Inferior parietal cortex (tissue), 1 donor: ENCODE data around the gene GPR137B.

Source experiments
- DNase-seq: peaks from one replicate; pipeline ENCODE4 v3.0.0-alpha.2; 2016; ENCODE audit errors: extremely low spot score

The GPR137B gene

DNA sequence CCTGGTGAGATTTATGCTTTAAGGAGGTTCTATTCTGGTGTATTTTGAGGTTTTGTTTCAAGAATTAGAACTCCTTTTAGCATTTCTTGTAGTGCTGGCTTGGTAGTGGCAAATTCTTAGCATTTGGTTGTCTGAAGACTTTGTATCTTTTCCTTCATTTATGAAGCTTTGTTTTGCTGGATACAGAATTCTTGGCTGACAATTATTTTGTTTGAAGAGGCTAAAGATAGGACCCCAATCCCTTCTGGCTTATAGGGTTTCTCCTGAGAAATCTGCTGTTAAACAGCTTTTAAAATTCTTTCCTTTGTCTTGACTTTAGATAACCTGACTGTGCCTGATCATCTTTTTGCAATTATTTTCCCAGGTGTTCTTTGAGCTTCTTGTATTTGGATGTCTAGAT is 58.6 kb downstream of the GPR137B start:
- DNase-seq, result no peak

DNA sequence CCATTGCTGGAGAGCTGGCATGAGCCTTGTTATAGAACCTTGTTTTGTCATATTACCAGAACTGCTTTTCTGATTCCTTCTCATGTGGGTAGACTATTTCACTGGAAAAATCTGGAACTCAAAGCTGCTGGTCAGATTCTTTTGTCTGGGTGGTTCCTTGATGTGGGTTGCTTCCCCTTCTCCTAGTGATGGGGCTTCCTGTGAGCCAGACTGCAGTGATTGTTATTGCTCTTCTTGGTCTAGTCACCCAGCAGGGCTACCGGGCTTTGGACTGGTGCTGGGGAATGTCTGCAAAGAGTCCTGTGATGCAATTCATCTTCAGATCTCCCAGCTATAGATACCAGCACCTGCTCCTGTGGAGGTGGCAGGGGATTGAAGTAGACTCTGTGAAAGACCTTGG is 59.4 kb downstream of the GPR137B start:
- DNase-seq, result no peak

DNA sequence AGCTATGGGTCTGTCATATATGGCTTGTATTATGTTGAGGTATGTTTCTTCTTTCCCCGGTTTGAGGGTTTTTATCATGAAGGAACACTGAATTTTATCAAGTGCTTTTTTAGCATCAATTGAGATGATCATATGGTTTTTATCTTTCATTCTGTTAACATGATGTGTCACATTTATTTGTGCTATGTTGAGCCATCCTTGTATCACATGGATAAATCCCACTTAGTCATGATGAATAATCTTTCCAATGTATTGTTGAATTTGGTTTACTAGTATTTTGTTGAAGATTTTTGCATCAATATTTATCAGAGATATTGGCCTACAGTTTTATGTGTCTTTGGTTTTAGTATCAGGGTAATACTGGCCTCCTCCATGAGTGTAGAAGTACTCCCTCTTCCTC is 61.7 kb downstream of the GPR137B start:
- DNase-seq, result no peak

GRCh38 chr1:236204656-236205055 is 62.3 kb downstream of the GPR137B start:
- no peak for DNase-seq

- no peak for DNase-seq
Observed at GRCh38 chr1:236206548-236206947, 64.2 kb downstream of the GPR137B start.

- DNase-seq, result no peak
Observed at GRCh38 chr1:236207121-236207520, 64.8 kb downstream of the GPR137B start.

GRCh38 chr1:236207569-236207968 is 65.2 kb downstream of the GPR137B start:
- no peak for DNase-seq

- DNase-seq, result no peak
Observed at GRCh38 chr1:236209185-236209584, 66.8 kb downstream of the GPR137B start.

GRCh38 chr1:236209713-236210112 is 67.4 kb downstream of the GPR137B start:
- no peak for DNase-seq

- DNase-seq, result no peak
Observed at GRCh38 chr1:236211815-236212214, 69.5 kb downstream of the GPR137B start.

GRCh38 chr1:236213534-236213933 is 71.2 kb downstream of the GPR137B start:
- no peak for DNase-seq

GRCh38 chr1:236214761-236215160 is 72.4 kb downstream of the GPR137B start:
- no peak for DNase-seq

DNA sequence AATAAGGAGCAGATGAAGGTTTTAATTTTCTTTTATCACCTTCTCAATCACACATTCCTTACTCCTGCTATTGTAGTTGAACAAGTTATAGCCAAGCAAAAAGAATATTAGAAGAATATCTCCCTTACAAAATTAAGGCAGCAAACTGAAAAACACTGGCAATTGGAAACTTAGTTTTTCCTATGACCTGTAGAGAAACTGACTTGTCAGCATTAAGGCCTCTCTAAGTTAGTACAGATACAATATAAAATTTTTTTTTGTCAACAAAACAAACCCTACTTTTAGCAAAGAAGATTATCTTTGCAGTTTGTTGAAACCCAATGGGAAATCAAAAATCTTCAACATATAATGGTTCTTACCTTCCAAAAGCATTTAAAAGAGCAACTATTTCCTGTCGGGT is 78.1 kb downstream of the GPR137B start:
- no peak for DNase-seq

GRCh38 chr1:236222632-236223031 is 80.3 kb downstream of the GPR137B start:
- DNase-seq, result no peak

GRCh38 chr1:236228411-236228810 is 86.1 kb downstream of the GPR137B start:
- no peak for DNase-seq

DNA sequence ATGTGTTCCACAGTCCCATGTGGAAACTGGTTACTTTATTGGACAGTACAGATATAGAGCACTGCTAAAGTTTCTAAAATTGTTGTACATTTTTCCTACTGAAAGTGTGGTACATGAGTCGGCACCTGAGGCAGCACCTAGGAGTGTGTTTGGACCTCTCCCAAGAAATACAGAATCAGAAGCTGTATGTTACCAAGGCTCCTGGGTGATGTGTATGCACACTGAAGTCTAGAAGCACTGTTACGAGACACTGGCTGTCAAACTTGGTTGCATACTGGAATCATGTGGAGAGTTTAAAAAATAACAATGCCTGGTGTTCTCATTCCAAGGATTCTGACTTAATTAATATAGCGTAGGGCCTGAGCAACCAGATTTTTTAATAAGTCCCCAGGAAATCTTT is 92.8 kb downstream of the GPR137B start:
- no peak for DNase-seq

- no peak for DNase-seq
Observed at GRCh38 chr1:236239092-236239585, 96.8 kb downstream of the GPR137B start.

DNA sequence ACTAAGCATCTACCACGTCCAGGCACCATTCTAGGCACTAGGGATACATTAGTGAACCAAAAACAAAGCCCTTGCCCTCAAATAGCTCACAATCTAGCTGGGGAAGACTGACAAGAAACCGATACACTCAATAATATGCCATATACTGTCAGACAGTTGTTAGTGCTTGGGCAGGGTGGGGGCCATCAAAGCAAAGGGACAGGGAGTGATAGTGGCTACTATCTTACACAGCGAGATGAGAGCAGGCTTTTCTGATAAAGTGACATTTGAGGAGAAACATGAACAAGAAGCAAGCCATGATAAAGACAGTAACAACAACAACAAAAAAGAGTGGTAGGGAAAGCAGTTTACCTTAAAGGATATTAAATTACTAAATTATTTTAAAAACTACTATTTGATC is 98.3 kb downstream of the GPR137B start:
- no peak for DNase-seq

DNA sequence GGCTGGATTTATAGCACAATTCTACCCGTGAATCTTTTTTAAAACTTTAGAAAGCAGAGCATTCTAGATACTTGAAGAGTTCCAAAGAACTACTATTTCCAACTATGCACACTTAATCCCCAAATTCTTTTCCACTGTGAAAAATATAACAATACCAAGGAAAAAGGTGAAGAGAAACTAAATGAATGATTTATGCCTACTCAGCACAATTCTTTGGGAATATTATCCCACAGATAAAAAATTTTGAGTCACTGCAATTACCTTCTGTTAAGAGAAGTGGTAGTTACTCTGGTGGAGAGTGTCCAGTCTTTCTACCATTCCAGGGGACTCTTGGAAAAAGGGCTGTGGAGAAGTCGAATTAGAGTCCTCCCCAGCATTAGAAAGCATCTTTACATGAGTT is 100.2 kb downstream of the GPR137B start:
- DNase-seq, result no peak

DNA sequence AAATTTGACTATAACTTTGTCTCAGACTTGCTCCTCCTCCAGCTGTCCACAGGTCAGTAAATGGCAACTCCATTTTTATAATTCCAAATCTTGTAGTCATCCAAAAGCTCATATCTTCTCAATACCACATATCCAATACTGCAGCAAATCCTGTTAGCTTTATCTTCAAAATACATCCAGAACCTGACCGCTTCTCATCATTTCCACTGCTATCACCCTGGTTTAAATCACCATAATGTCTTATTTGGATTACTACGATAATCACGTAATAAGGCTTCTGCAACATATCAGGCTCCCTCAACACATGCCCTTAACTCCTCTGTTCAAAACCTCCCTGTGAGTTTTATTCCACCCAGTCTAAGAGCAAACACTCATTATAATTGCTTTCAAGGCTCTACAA is 104.9 kb downstream of the GPR137B start:
- DNase-seq, result no peak

GRCh38 chr1:236251587-236251986 is 109.2 kb downstream of the GPR137B start:
- DNase-seq, result no peak

DNA sequence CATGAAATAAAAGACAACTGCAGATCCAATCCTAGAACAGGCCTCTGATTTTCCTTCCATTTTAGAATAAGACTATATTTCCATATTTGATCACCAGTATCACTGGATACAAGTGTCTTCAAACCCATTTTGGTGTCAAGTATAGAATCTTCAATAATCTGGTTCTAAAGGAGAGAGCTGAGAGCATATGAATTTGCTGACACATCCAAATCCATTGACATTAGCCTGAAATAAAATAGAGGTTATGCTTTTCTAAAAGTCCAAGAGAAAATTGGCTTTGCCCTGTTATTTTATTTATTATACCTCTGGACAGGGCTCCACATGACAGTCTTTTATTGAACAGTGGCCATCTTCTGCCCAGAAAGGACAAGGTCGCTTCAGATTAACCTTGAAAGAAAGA is 110.8 kb downstream of the GPR137B start:
- DNase-seq, result no peak

DNA sequence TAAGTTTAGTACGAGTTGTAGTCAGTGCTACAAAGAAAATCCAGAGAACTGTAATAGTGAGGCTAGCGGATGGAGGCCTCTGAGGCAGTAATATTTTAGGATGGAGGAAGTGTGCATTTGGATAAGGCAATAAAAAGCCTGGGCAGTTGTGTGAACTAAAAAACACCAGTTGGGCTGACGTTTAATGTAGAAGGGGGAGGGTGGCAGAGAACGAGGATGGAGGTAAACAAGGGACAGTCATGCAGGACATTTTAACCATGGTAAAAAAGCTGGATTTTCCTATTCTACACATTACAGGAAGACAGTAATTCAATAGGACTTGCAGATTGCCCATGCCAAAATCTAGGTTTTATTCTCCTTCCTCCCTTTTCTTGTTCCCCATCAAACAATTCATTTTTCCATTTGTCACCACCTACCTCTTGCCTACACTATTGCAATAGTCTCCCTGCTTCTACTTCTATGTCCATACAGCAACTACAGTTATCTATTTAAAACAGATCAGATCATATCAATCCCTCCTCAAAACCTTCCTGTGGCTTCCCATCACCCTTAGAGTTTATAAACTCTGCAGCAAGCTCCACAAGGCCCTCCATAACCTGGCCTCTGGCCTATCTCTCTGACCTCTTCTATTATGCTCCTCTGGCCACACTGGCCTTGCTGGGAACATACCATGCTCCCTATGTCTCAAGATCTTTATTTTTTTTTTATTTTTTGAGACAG is 111.7 kb downstream of the GPR137B start:
- no peak for DNase-seq

GRCh38 chr1:236257216-236257615 is 114.9 kb downstream of the GPR137B start:
- DNase-seq, result no peak
